Large intestine (tissue), 1 donor: Measurements from ENCODE around the gene HEATR1. TPM values are rescaled to one million over a fixed set of nuclear protein-coding genes. Genes with fewer than 3 reads are reported as not detected.

ENCODE experiments used
- polyA plus RNA-seq: library from polyadenylated mRNA; unstranded; fragments of 120-200 nt; gene quantifications from one replicate; pipeline ENCODE4 v1.2.1, GENCODE V29; 2013

Gene HEATR1
- polyA plus RNA-seq, 1 donor, result 19.5 TPM

Other genes with a start within 250 kb of the HEATR1 start
- 0.66 TPM for gene EDARADD, start 210.2 kb downstream of the HEATR1 start, polyA plus RNA-seq
- gene LGALS8, start 80.5 kb downstream of the HEATR1 start, polyA plus RNA-seq, result 65.4 TPM
- gene ACTN2, start 82.0 kb upstream of the HEATR1 start, polyA plus RNA-seq, result 3.1 TPM
- gene MTR, start 190.8 kb upstream of the HEATR1 start, polyA plus RNA-seq, result 20.2 TPM